Natural killer cell (primary cell): ENCODE data around the gene NAP1L1. TPM values are rescaled to one million over a fixed set of nuclear protein-coding genes. Genes with fewer than 3 reads are reported as not detected.

Experiments used
- ATAC-seq, 3 donors: fragments of 150-1000 bp in 2 of 3; fragments of 200-7000 bp in 1 of 3; cut with Tn5 transposase; 1 replicate in 1 of 3; 2 replicates in 2 of 3; pipeline ENCODE4 v1.10.0; 2021; ENCODE audit warnings: mild to moderate bottlenecking in 2 of 3, moderate library complexity in 2 of 3
- DNase-seq, 2 donors: peaks; one replicate each; pipeline versions ENCODE4 v3.0.0 to v3.0.0-alpha.2; 2013 to 2021; ENCODE audit warnings: mixed read lengths in 1 of 2
- H3K27ac ChIP-seq: one replicate; pipeline ENCODE4 v1.5.1; 2013; ENCODE audit warnings: mild to moderate bottlenecking, low read length
- H3K27me3 ChIP-seq: one replicate; pipeline ENCODE4 v1.6.1; 2013; ENCODE audit warnings: low read length; ENCODE audit not compliant: control insufficient read depth, insufficient read depth
- H3K36me3 ChIP-seq: one replicate; pipeline ENCODE4 v1.6.1; 2013; ENCODE audit warnings: low read length; ENCODE audit not compliant: control insufficient read depth, insufficient read depth
- H3K4me1 ChIP-seq: one replicate; pipeline ENCODE4 v1.6.1; 2013; ENCODE audit warnings: low read length; ENCODE audit not compliant: control insufficient read depth, insufficient read depth
- H3K4me3 ChIP-seq: one replicate; pipeline ENCODE4 v1.5.1; 2013; ENCODE audit warnings: low read length
- H3K9me3 ChIP-seq: one replicate; pipeline ENCODE4 v1.6.1; 2013; ENCODE audit warnings: low read length; ENCODE audit not compliant: control insufficient read depth, insufficient read depth
- H3K27ac Mint-ChIP-seq, 2 donors: one replicate each; pipeline ENCODE4 v1.8.0; 2022; ENCODE audit warnings: mild to moderate bottlenecking in 2 of 2, mixed read lengths in 2 of 2, moderate library complexity in 1 of 2
- H3K27me3 Mint-ChIP-seq, 2 donors: one replicate each; pipeline ENCODE4 v1.8.0; 2022; ENCODE audit warnings: low read depth in 2 of 2, mixed read lengths in 2 of 2
- H3K36me3 Mint-ChIP-seq: one replicate; pipeline ENCODE4 v1.8.0; 2022; ENCODE audit warnings: mixed read lengths
- H3K4me1 Mint-ChIP-seq, 2 donors: one replicate each; pipeline ENCODE4 v1.8.0; 2022; ENCODE audit warnings: mixed read lengths in 2 of 2
- H3K4me3 Mint-ChIP-seq: one replicate; pipeline ENCODE4 v1.8.0; 2022; ENCODE audit warnings: mild to moderate bottlenecking, moderate library complexity, mixed read lengths
- H3K9me3 Mint-ChIP-seq, 2 donors: one replicate each; pipeline ENCODE4 v1.8.0; 2022; ENCODE audit warnings: mixed read lengths in 2 of 2
- WGBS: methylation state at CpG from one replicate; pipeline ENCODE4 v1.1.7; 2013; ENCODE audit warnings: missing lambda C conversion rate; ENCODE audit not compliant: insufficient coverage; 5-methylcytosine and 5-hydroxymethylcytosine counted together
- intact Hi-C: fragments of 100-400 bp; cut with micrococcal nuclease; formaldehyde crosslinking; loops from one replicate; pipeline ENCODE4 v1.14.2; 2022
- total RNA-seq, 4 donors: library from RNA; stranded (reverse); fragments of 120-200 nt in 1 of 4; gene quantifications; one replicate each; pipeline versions ENCODE4 v1.2.3 to v1.2.4, GENCODE V29; 2013 to 2022
- TF ChIP-seq, protein P1 (sequence below): fragments of 200-600 bp; IDR thresholded peaks from one replicate; pipeline ENCODE4 v1.8.0; 2022; ENCODE audit warnings: antibody characterized with exemption

The NAP1L1 gene
- total RNA-seq, 3 donors from 2014 or later (not counting 1 experiment from before 2014, with no cell fraction given): 264 to 431 (median 286) TPM

GRCh38 chr12:76091246-76091754, 6.8 kb upstream of the NAP1L1 start:
- intact Hi-C loops: no loop called here
- DNase-seq (no peak), ATAC-seq (no peak)
- WGBS: 89% methylated on average over 2 of the region's 2 CpGs
- Histone ChIP-seq H3K27ac (no peak overlapping the region), H3K4me3 (no peak overlapping the region), H3K27me3 (no peaks in the 10 kb centered on the region), H3K4me1 (no peaks in the 10 kb centered on the region), H3K36me3 (no peaks in the 10 kb centered on the region), H3K9me3 (no peaks in the 10 kb centered on the region)
- Mint-ChIP-seq H3K9me3 (no peaks in the 10 kb centered on the region), H3K36me3 (no peaks in the 10 kb centered on the region), H3K27ac (no peak overlapping the region), H3K4me3 (no peak overlapping the region), H3K4me1 (peaks cover 0 to 2% of the 10 kb centered on the region in 2 donors), H3K27me3 (peaks cover 0 to 10% of the 10 kb centered on the region in 2 donors)
- TF ChIP-seq, protein P1, sequence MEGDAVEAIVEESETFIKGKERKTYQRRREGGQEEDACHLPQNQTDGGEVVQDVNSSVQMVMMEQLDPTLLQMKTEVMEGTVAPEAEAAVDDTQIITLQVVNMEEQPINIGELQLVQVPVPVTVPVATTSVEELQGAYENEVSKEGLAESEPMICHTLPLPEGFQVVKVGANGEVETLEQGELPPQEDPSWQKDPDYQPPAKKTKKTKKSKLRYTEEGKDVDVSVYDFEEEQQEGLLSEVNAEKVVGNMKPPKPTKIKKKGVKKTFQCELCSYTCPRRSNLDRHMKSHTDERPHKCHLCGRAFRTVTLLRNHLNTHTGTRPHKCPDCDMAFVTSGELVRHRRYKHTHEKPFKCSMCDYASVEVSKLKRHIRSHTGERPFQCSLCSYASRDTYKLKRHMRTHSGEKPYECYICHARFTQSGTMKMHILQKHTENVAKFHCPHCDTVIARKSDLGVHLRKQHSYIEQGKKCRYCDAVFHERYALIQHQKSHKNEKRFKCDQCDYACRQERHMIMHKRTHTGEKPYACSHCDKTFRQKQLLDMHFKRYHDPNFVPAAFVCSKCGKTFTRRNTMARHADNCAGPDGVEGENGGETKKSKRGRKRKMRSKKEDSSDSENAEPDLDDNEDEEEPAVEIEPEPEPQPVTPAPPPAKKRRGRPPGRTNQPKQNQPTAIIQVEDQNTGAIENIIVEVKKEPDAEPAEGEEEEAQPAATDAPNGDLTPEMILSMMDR: no peak

DNA sequence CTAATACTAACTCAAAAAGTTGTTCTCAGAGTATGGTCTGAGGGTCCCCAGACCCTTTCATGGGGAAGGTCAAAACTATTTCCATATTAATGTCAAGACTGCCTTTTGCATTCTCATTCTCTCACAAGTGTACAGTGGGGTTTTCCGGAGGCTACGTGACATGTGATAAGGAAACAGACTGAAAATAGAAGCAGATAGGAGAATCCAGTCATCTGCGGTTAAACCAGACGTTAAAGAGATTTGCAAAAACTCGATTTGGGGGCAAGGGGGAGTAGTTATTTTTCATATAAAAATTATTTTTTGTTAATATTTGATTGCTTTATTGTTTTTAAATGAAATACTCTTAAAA, 1.0 kb upstream of the NAP1L1 start:
- Mint-ChIP-seq H3K4me3 (peak overlapping the region; percentile 98), H3K4me1 (peaks cover 35 to 47% of the 10 kb centered on the region in 2 donors), H3K36me3 (no peaks in the 10 kb centered on the region), H3K27ac (peak overlapping the region; percentile 96 to 99), H3K9me3 (no peaks in the 10 kb centered on the region), H3K27me3 (no peaks in the 10 kb centered on the region)
- Histone ChIP-seq H3K36me3 (no peaks in the 10 kb centered on the region), H3K4me3 (peak overlapping the region; percentile 82), H3K4me1 (peaks cover 11% of the 10 kb centered on the region), H3K9me3 (no peaks in the 10 kb centered on the region), H3K27ac (peak overlapping the region; percentile 99), H3K27me3 (no peaks in the 10 kb centered on the region)
- ATAC-seq: peak in 2 of 3 donors; percentile 10 to 16
- WGBS: 2% methylated on average over 4 of the region's 5 CpGs
- peak in 1 of 2 donors; percentile 84 for DNase-seq
- TF ChIP-seq, protein P1: no peak
- intact Hi-C loops: loop anchor here (2.0 kb wide), 2 partner anchors 73 to 501 kb away; no protein-coding TSS in a partner anchor

GRCh38 chr12:76084863-76085519, 506 bp upstream of the NAP1L1 start:
- TF ChIP-seq, protein P1: no peak
- intact Hi-C loops: loop anchor here (1.0 to 5.0 kb wide), 7 partner anchors 54 to 679 kb away; partner anchors contain the start of genes BBS10, KRR1, PHLDA1 and ZDHHC17
- Histone ChIP-seq H3K27ac (peak overlapping the region; percentile 99), H3K9me3 (no peaks in the 10 kb centered on the region), H3K4me3 (peak overlapping the region; percentile 82), H3K4me1 (peaks cover 11% of the 10 kb centered on the region), H3K27me3 (no peaks in the 10 kb centered on the region), H3K36me3 (no peaks in the 10 kb centered on the region)
- Mint-ChIP-seq H3K4me1 (peaks cover 40 to 49% of the 10 kb centered on the region in 2 donors), H3K36me3 (no peaks in the 10 kb centered on the region), H3K4me3 (peak overlapping the region; percentile 98), H3K27ac (peak overlapping the region; percentile 96 to 99), H3K9me3 (no peaks in the 10 kb centered on the region), H3K27me3 (no peaks in the 10 kb centered on the region)
- DNase-seq: peak in 1 of 2 donors; percentile 78
- WGBS: 0% methylated on average over 41 of the region's 44 CpGs
- ATAC-seq: peak; percentile 44 to 67 (median 52)
